Aorta (tissue), 5 donors: ENCODE results near the gene PNLDC1. TPM values are rescaled to one million over a fixed set of nuclear protein-coding genes. Genes with fewer than 3 reads are reported as not detected.
"Not testable (repeated sequence)": the region's sequence is repeated elsewhere in the genome, so short reads cannot be mapped to it uniquely, and the experiment has no call there.

Experiments
- ATAC-seq: fragments of 200-7000 bp; cut with Tn5 transposase; one replicate; pipeline ENCODE4 v1.9.1; 2022; ENCODE audit warnings: moderate library complexity; ENCODE audit not compliant: low FRiP score
- DNase-seq, 2 donors: peaks; one replicate each; pipeline ENCODE4 v3.0.0-alpha.2; 2020
- H3K27ac ChIP-seq, 2 donors: one replicate each; pipeline ENCODE4 v1.5.1; 2013; ENCODE audit warnings: low read length in 2 of 2, mild to moderate bottlenecking in 2 of 2, moderate library complexity in 2 of 2, control low read depth in 1 of 2, inconsistent platforms in 1 of 2, low read depth in 1 of 2
- H3K27me3 ChIP-seq, 2 donors: one replicate each; pipeline ENCODE4 v1.6.1; 2013; ENCODE audit warnings: control low read depth in 1 of 2, low read length in 1 of 2, mild to moderate bottlenecking in 1 of 2, moderate library complexity in 1 of 2; ENCODE audit not compliant: insufficient read depth in 2 of 2, control insufficient read depth in 1 of 2
- H3K36me3 ChIP-seq, 2 donors: one replicate each; pipeline ENCODE4 v1.6.1; 2013; ENCODE audit warnings: control low read depth in 1 of 2, low read length in 1 of 2, mild to moderate bottlenecking in 1 of 2; ENCODE audit not compliant: insufficient read depth in 2 of 2, control insufficient read depth in 1 of 2
- H3K4me1 ChIP-seq, 2 donors: one replicate each; pipeline ENCODE4 v1.6.1; 2013; ENCODE audit warnings: low read length in 2 of 2, control low read depth in 1 of 2, mild to moderate bottlenecking in 1 of 2, moderate library complexity in 1 of 2; ENCODE audit not compliant: insufficient read depth in 2 of 2, control insufficient read depth in 1 of 2
- H3K4me3 ChIP-seq, 2 donors: one replicate each; pipeline ENCODE4 v1.5.1; 2013; ENCODE audit warnings: low read length in 2 of 2, control low read depth in 1 of 2, mild to moderate bottlenecking in 1 of 2
- H3K9me3 ChIP-seq: one replicate; pipeline ENCODE4 v1.6.1; 2013; ENCODE audit warnings: mild to moderate bottlenecking, low read length; ENCODE audit not compliant: control insufficient read depth
- WGBS, 2 donors: extraction: QIAGEN DNeasy Blood & Tissue Kit; methylation state at CpG; one replicate each; pipeline ENCODE4 v1.1.7; 2013; 5-methylcytosine and 5-hydroxymethylcytosine counted together
- intact Hi-C, 2 donors: fragments of 100-400 bp; cut with DNase I; formaldehyde crosslinking; loops; one replicate each; pipeline versions ENCODE4 v1.14.2 to v1.15.0; 2022
- polyA plus RNA-seq, 2 donors: library from polyadenylated mRNA; stranded (reverse); fragments of 200-250 nt; gene quantifications; one replicate each; pipeline ENCODE4 v1.2.3, GENCODE V29; 2013
- total RNA-seq, 2 donors: library from RNA; stranded (reverse); fragmentation: NEBNext Ultra II Directional; extraction: Animal tissue kit (Norgen Biotek cat#: 25700); gene quantifications; one replicate each; pipeline ENCODE4 v1.2.1, GENCODE V29; 2021
- donor health status: healthy with polysubstance abuse.
- donor health status: Bipolar disorder and iron deficiency.
- donor health status: DM: no; HTN: no; CAD: no.
- donor health status: DM: no; HTN: no; CAD: no.
- donor health status: DM: yes; HTN: yes; CAD: no.

PNLDC1 gene
- total and polyA plus RNA-seq, 4 donors: 0.26 to 0.46 (median 0.38) TPM; not detected in 1

DNA sequence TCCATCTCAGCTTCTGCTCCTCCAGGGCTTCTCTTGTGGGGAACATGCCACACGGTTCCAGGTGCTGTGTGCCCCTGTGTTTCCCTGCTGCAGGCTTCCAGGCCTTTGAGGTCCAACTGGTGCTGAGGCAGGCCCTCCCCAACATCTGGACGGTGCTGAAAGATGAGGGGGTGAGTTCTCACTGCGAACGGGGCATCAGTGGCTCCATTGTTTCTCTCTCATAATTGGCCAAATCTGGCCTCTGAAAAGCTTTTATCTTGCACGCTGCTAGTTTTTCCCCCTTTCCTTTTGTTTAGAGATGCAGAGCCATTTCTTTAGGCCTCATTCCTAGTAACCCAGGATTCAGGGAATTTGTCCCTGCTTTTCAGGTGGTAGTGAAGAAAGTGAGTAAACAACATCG is 8.6 kb downstream of the PNLDC1 start:
- no peaks in the 10 kb centered on the region for H3K36me3 ChIP-seq
- no peaks in the 10 kb centered on the region for H3K4me1 ChIP-seq
- no peak overlapping the region for H3K4me3 ChIP-seq
- no peak for ATAC-seq
- WGBS, 2 donors: 88 to 91% methylated on average over 6 of the region's 6 CpGs
- DNase-seq: peak in 1 of 2 donors; percentile 45
- no peaks in the 10 kb centered on the region for H3K9me3 ChIP-seq
- no peak overlapping the region for H3K27ac ChIP-seq
- H3K27me3 ChIP-seq: no peaks in the 10 kb centered on the region
- intact Hi-C loops: no loop called here

- H3K9me3 ChIP-seq: no peaks in the 10 kb centered on the region
- intact Hi-C loops: no loop called here
- WGBS, 2 donors: 96% methylated on average over 4 of the region's 4 CpGs
Measured at GRCh38 chr6:159809149-159809548, 9.1 kb downstream of the PNLDC1 start.

GRCh38 chr6:159813781-159814180 is 13.7 kb downstream of the PNLDC1 start:
- H3K9me3 ChIP-seq: no peaks in the 10 kb centered on the region
- no peaks in the 10 kb centered on the region for H3K36me3 ChIP-seq
- no peak overlapping the region for H3K4me3 ChIP-seq
- H3K27me3 ChIP-seq: no peaks in the 10 kb centered on the region
- ATAC-seq (no peak), DNase-seq (no peak)
- H3K4me1 ChIP-seq: no peaks in the 10 kb centered on the region
- H3K27ac ChIP-seq: no peak overlapping the region
- WGBS, 2 donors: 89 to 90% methylated on average over 9 of the region's 9 CpGs
- intact Hi-C loops: no loop called here

More at GRCh38 chr6:159809149-159809548, 9.1 kb downstream of the PNLDC1 start:
- Histone ChIP-seq H3K27ac (no peak overlapping the region), H3K27me3 (no peaks in the 10 kb centered on the region), H3K36me3 (no peaks in the 10 kb centered on the region), H3K4me3 (no peak overlapping the region), H3K4me1 (no peaks in the 10 kb centered on the region)
- DNase-seq (peak in 1 of 2 donors; percentile 15), ATAC-seq (no peak)

DNA sequence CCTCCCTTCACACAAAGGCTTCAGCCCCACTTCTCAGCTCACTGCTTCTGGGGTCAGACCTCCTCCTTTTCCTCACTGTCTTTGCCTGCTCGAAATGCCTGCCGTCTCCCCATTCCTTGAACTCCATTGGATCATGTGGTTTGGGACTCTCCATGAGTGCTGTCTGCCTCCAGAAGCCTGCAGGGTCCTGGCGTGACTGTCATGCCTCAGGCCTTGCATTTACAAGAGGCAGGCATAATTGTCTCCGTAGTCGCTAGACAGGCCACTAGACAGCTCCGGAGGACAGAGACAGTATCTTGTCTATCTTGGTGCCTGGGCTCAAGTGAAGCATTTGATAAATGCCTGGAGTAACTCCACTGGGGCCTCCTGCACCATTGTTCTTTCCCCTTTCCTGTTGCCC is 15.3 kb downstream of the PNLDC1 start:
- WGBS, 2 donors: 84 to 86% methylated on average over 6 of the region's 6 CpGs
- no peak for DNase-seq
- Histone ChIP-seq H3K27me3 (no peaks in the 10 kb centered on the region), H3K36me3 (no peaks in the 10 kb centered on the region), H3K4me1 (no peaks in the 10 kb centered on the region), H3K27ac (no peak overlapping the region), H3K9me3 (no peaks in the 10 kb centered on the region), H3K4me3 (no peak overlapping the region)
- no peak for ATAC-seq
- intact Hi-C loops: no loop called here

GRCh38 chr6:159816775-159817174 is 16.7 kb downstream of the PNLDC1 start:
- H3K4me3 ChIP-seq: not testable (repeated sequence)

DNA sequence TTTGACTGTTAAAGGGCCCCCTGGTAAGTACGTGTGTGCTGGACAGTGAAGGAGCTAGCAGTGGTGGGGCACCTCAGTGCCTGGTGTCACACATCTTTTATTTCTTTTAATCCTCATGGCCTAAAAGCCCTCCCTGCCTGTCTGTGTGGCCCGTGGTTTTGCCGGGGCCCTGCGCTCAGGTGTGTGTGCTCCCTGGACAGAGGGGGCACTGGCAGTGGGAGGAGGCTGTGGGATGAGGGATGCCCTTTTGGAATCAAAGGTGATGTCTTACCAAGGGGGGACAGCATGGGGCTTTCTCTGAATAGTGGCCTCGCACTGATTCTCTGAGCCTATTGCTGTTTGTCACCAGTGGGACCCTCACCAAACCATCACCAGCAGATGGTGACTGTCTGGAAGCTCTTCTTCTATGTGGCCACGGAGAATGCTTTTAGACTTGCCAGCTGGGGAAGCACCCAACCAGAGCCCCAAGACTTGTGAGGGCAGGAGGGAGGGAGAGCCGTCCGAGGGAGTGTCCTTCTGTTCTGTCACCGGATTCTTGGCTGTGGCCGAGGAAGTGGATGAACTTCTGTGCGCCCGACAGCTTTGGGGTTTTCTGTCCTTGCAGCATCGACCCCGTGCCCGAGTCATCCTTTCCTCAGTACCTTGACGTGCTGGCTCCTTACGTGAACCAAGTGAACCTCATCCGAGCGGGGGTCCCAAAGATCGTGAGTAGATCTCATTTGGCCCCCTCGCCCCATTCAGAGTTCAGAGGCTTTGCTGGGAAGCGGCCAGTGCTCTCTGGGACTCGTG is 18.1 kb downstream of the PNLDC1 start:
- no peak for DNase-seq
- WGBS, 2 donors: 92% methylated on average over 23 of the region's 23 CpGs
- H3K27me3 ChIP-seq: no peaks in the 10 kb centered on the region

More at GRCh38 chr6:159816775-159817174, 16.7 kb downstream of the PNLDC1 start:
- H3K27me3 ChIP-seq, H3K36me3 ChIP-seq, intact Hi-C loops, H3K9me3 ChIP-seq, H3K27ac ChIP-seq, DNase-seq, ATAC-seq, H3K4me1 ChIP-seq: not testable (repeated sequence)
- 70 to 79% methylated on average over 3 of the region's 3 CpGs for WGBS, 2 donors

DNA sequence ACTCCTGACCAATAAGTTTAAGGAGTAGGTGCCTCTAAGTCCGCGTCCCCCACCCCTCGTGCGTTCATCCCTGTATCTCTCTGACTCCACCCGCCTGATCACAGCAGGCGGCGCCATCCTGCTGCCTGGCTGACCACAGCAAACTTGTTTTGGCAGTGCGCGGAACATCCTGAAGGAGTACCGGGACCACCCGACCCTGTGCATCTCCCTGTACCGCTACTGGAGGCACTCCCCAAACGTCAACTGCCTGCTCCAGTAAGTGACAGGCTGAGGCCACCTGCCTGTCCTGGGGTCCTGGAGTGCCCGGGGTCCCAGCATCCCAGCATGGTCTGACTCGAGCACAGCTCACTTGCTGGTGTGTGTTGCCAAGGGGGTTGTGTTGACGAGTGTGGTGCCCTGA is 19.0 kb downstream of the PNLDC1 start:
- Histone ChIP-seq H3K36me3 (no peaks in the 10 kb centered on the region), H3K27ac (no peak overlapping the region), H3K4me1 (no peaks in the 10 kb centered on the region), H3K4me3 (no peak overlapping the region), H3K27me3 (no peaks in the 10 kb centered on the region), H3K9me3 (no peaks in the 10 kb centered on the region)
- intact Hi-C loops: no loop called here
- DNase-seq: no peak
- WGBS, 2 donors: 91 to 92% methylated on average over 16 of the region's 16 CpGs
- ATAC-seq: no peak

More for the DNA sequence above, 18.1 kb downstream of the PNLDC1 start:
- intact Hi-C loops: no loop called here
- Histone ChIP-seq H3K4me1 (no peaks in the 10 kb centered on the region), H3K4me3 (no peak overlapping the region), H3K27ac (no peak overlapping the region), H3K36me3 (no peaks in the 10 kb centered on the region), H3K9me3 (no peaks in the 10 kb centered on the region)
- no peak for ATAC-seq

- Histone ChIP-seq H3K27me3 (no peaks in the 10 kb centered on the region), H3K9me3 (no peaks in the 10 kb centered on the region), H3K4me1 (no peaks in the 10 kb centered on the region), H3K36me3 (no peaks in the 10 kb centered on the region), H3K4me3 (no peak overlapping the region), H3K27ac (no peak overlapping the region)
- intact Hi-C loops: no loop called here
- 65 to 73% methylated on average over 28 of the region's 28 CpGs for WGBS, 2 donors
- DNase-seq (peak in 1 of 2 donors; percentile 56), ATAC-seq (no peak)
Measured at GRCh38 chr6:159819932-159820640, 20.0 kb downstream of the PNLDC1 start.

- H3K4me1 ChIP-seq: no peaks in the 10 kb centered on the region
- no peak overlapping the region for H3K27ac ChIP-seq
- intact Hi-C loops: no loop called here
- H3K36me3 ChIP-seq: no peaks in the 10 kb centered on the region
- no peaks in the 10 kb centered on the region for H3K27me3 ChIP-seq
- H3K4me3 ChIP-seq: no peak overlapping the region
- ATAC-seq (no peak), DNase-seq (no peak)
- WGBS, 2 donors: 90 to 92% methylated on average over 11 of the region's 11 CpGs
- no peaks in the 10 kb centered on the region for H3K9me3 ChIP-seq
Measured at GRCh38 chr6:159821122-159821521, 21.0 kb downstream of the PNLDC1 start.
